GM23338 (cell line): ENCODE data around the gene UGT2A3. TPM values are rescaled to one million over a fixed set of nuclear protein-coding genes. Genes with fewer than 3 reads are reported as not detected.

Experiments
- ATAC-seq: fragments of 200-7000 bp; cut with Tn5 transposase; 3 replicates; pipeline ENCODE4 v1.9.1; 2020
- DNase-seq: peaks from one replicate; pipeline ENCODE4 v3.0.0-alpha.2; 2015; ENCODE audit warnings: low spot score
- H2AFZ ChIP-seq: fragments of 200-600 bp; sonication (generic); 2 replicates; pipeline ENCODE4 v1.8.0; 2016; ENCODE audit warnings: antibody characterized with exemption, mild to moderate bottlenecking, moderate library complexity
- H3F3A ChIP-seq: fragments of 200-600 bp; sonication (generic); replicated peaks from 2 replicates; pipeline ENCODE4 v1.8.0; 2017; ENCODE audit warnings: antibody characterized with exemption, mixed run types, low read depth
- H3K27ac ChIP-seq: fragments of 200-600 bp; sonication (generic); 2 replicates; pipeline ENCODE4 v1.6.1; 2016; ENCODE audit warnings: low read depth
- H3K27me3 ChIP-seq: fragments of 200-600 bp; sonication (generic); 2 replicates; pipeline ENCODE4 v1.8.0; 2016; ENCODE audit warnings: mild to moderate bottlenecking, mixed run types, moderate library complexity; ENCODE audit not compliant: insufficient read depth
- H3K36me3 ChIP-seq: fragments of 200-600 bp; sonication (generic); 2 replicates; pipeline ENCODE4 v1.8.0; 2016; ENCODE audit warnings: mild to moderate bottlenecking; ENCODE audit not compliant: insufficient read depth
- H3K4me1 ChIP-seq: fragments of 200-600 bp; sonication (generic); 2 replicates; pipeline ENCODE4 v1.8.0; 2016; ENCODE audit warnings: mild to moderate bottlenecking, moderate library complexity; ENCODE audit not compliant: insufficient read depth
- H3K4me2 ChIP-seq: fragments of 200-600 bp; sonication (generic); 2 replicates; pipeline ENCODE4 v1.7.1; 2017; ENCODE audit warnings: mixed run types
- H3K4me3 ChIP-seq: fragments of 200-600 bp; sonication (generic); 2 replicates; pipeline ENCODE4 v1.6.1; 2016; ENCODE audit warnings: mixed run types
- H3K79me2 ChIP-seq: fragments of 200-600 bp; sonication (generic); replicated peaks from 2 replicates; pipeline ENCODE4 v1.8.0; 2017; ENCODE audit warnings: mild to moderate bottlenecking; ENCODE audit not compliant: insufficient read depth
- H3K9me2 ChIP-seq: fragments of 200-600 bp; sonication (generic); 2 replicates; pipeline ENCODE4 v1.8.0; 2017; ENCODE audit not compliant: insufficient read depth
- H4K20me1 ChIP-seq: fragments of 200-600 bp; sonication (generic); replicated peaks from 2 replicates; pipeline ENCODE4 v1.8.0; 2017; ENCODE audit warnings: mild to moderate bottlenecking; ENCODE audit not compliant: insufficient read depth
- H3K27ac Mint-ChIP-seq: 2 replicates; pipeline ENCODE4 v1.8.0; 2020; ENCODE audit warnings: inconsistent platforms, mild to moderate bottlenecking, moderate library complexity, mixed read lengths
- H3K27me3 Mint-ChIP-seq: 3 replicates; pipeline ENCODE4 v1.8.0; 2022; ENCODE audit warnings: low read depth, mild to moderate bottlenecking, moderate library complexity, mixed read lengths, inconsistent platforms; ENCODE audit not compliant: insufficient read depth, poor library complexity
- H3K36me3 Mint-ChIP-seq: 3 replicates; pipeline ENCODE4 v1.8.0; 2021; ENCODE audit warnings: low read depth, mild to moderate bottlenecking, inconsistent platforms, moderate library complexity, mixed read lengths
- H3K4me1 Mint-ChIP-seq: 3 replicates; pipeline ENCODE4 v1.8.0; 2020; ENCODE audit warnings: mild to moderate bottlenecking, inconsistent platforms, mixed read lengths
- H3K4me3 Mint-ChIP-seq: 3 replicates; pipeline ENCODE4 v1.8.0; 2021; ENCODE audit warnings: moderate library complexity, mild to moderate bottlenecking, inconsistent platforms, mixed read lengths
- H3K9me3 Mint-ChIP-seq: 3 replicates; pipeline ENCODE4 v1.8.0; 2020; ENCODE audit warnings: moderate library complexity, mild to moderate bottlenecking, inconsistent platforms, mixed read lengths
- CREB1 ChIP-seq: fragments of 250-450 bp; sonication (Bioruptor Pico); IDR thresholded peaks from 2 replicates; pipeline ENCODE4 v1.5.0; 2020; ENCODE audit warnings: low read depth, mild to moderate bottlenecking, moderate library complexity
- CTCF ChIP-seq, 2 experiments: fragments of 200-600 bp in 1 of 2; sonication (generic) in 1 of 2; conservative IDR thresholded peaks; 2 replicates each; pipeline versions ENCODE4 v1.5.1 to v1.6.1; 2016 to 2017; ENCODE audit warnings: antibody characterized with exemption in 2 of 2, low read depth in 2 of 2, mild to moderate bottlenecking in 2 of 2, moderate library complexity in 1 of 2
- EZH2phosphoT487 ChIP-seq: fragments of 200-600 bp; sonication (generic); IDR thresholded peaks from one replicate; pipeline ENCODE4 v1.8.1; 2018; ENCODE audit warnings: antibody characterized with exemption; ENCODE audit not compliant: unreplicated experiment
- NANOG ChIP-seq: IDR thresholded peaks from 2 replicates; pipeline ENCODE4 v1.6.1; 2016; ENCODE audit warnings: antibody characterized with exemption, borderline replicate concordance
- POLR2AphosphoS5 ChIP-seq: IDR thresholded peaks from 2 replicates; pipeline ENCODE4 v1.6.1; 2016; ENCODE audit warnings: antibody characterized with exemption, low read depth
- ZNF114 ChIP-seq: fragments of 250-450 bp; sonication (Bioruptor Pico); IDR thresholded peaks from 2 replicates; pipeline ENCODE4 v1.5.0; 2020; ENCODE audit warnings: mild to moderate bottlenecking, moderate library complexity
- ZNF331 ChIP-seq: fragments of 250-450 bp; sonication (Bioruptor Pico); IDR thresholded peaks from 2 replicates; pipeline ENCODE4 v1.5.0; 2020; ENCODE audit warnings: low read depth, mild to moderate bottlenecking, moderate library complexity
- polyA plus RNA-seq: library from polyadenylated mRNA; unstranded; fragments of >200 nt; fragmentation: Nextera tagmentation; extraction: Ambion mirVana; gene quantifications from 2 replicates; pipeline ENCODE4 v1.2.1, GENCODE V29; 2016
- total RNA-seq: library from RNA; depleted of rRNA; stranded (reverse); fragments of >200 nt; shearing (Covaris generic); gene quantifications from 2 replicates; pipeline ENCODE4 v1.2.3, GENCODE V29; 2014

UGT2A3 gene
- total and polyA plus RNA-seq, 2 experiments from 2014 or later, result not detected

- DNase-seq, result no peak
- Mint-ChIP-seq H3K4me1 (no peaks in the 10 kb centered on the region), H3K27ac (no peak overlapping the region)
These were observed 11.8 kb upstream of the UGT2A3 start for GRCh38 chr4:68963374-68963773.

GRCh38 chr4:68962868-68963267 is 11.3 kb upstream of the UGT2A3 start:
- Histone ChIP-seq H3K4me2 (no peak overlapping the region), H3K79me2 (no peaks in the 10 kb centered on the region), H3K36me3 (no peaks in the 10 kb centered on the region; the same call in 1 of the 2 replicates), H4K20me1 (no peaks in the 10 kb centered on the region), H3K4me1 (no peaks in the 10 kb centered on the region), H3K9me2 (peaks cover 13% of the 10 kb centered on the region; the same call in 1 of the 2 replicates), H3F3A (no peaks in the 10 kb centered on the region), H2AFZ (no peak overlapping the region), H3K27ac (no peak overlapping the region), H3K27me3 (no peaks in the 10 kb centered on the region), H3K4me3 (no peak overlapping the region)
- DNase-seq, result no peak
- Mint-ChIP-seq H3K36me3 (peaks cover 30% of the 10 kb centered on the region), H3K27me3 (no peaks in the 10 kb centered on the region), H3K9me3 (peaks cover 28% of the 10 kb centered on the region), H3K4me3 (no peak overlapping the region), H3K4me1 (no peaks in the 10 kb centered on the region), H3K27ac (no peak overlapping the region)
- TF ChIP-seq CREB1 (CRISPR knock-in tag) (no peak), POLR2AphosphoS5 (no peak), NANOG (no peak), EZH2phosphoT487 (no peak), ZNF114 (CRISPR knock-in tag) (no peak)
- no peak for ATAC-seq

More at GRCh38 chr4:68963374-68963773, 11.8 kb upstream of the UGT2A3 start:
- no peaks in the 10 kb centered on the region for H3F3A ChIP-seq
- H3K4me1 ChIP-seq, result no peaks in the 10 kb centered on the region
- no peaks in the 10 kb centered on the region for H3K27me3 Mint-ChIP-seq
- peaks cover 34% of the 10 kb centered on the region for H3K36me3 Mint-ChIP-seq
- no peak for TF ChIP-seq CTCF (conservative IDR thresholded peaks at IDR 0.05; ENCODE audit: low read depth in 2 of 2)
- no peak for TF ChIP-seq NANOG
- TF ChIP-seq ZNF331 (CRISPR knock-in tag), result no peak
- no peak for TF ChIP-seq ZNF114 (CRISPR knock-in tag)
- H3K27me3 ChIP-seq, result no peaks in the 10 kb centered on the region
- H3K4me2 ChIP-seq, result no peak overlapping the region
- peaks cover 14% of the 10 kb centered on the region; the same call in 1 of the 2 replicates for H3K9me2 ChIP-seq
- no peak overlapping the region for H3K4me3 ChIP-seq
- no peaks in the 10 kb centered on the region for H4K20me1 ChIP-seq
- H2AFZ ChIP-seq, result peak overlapping the region; percentile 65; the same call in 1 of the 2 replicates
- H3K4me3 Mint-ChIP-seq, result no peak overlapping the region
- ATAC-seq, result no peak
- H3K27ac ChIP-seq, result no peak overlapping the region
- no peaks in the 10 kb centered on the region for H3K79me2 ChIP-seq
- peaks cover 30% of the 10 kb centered on the region for H3K9me3 Mint-ChIP-seq
- H3K36me3 ChIP-seq, result no peaks in the 10 kb centered on the region; the same call in 1 of the 2 replicates
